H1 (cell line): Measurements from ENCODE around the gene ZACN. TPM values are rescaled to one million over a fixed set of nuclear protein-coding genes. Genes with fewer than 3 reads are reported as not detected.

Experiments used
- BRCA1 ChIP-seq: IDR thresholded peaks from 2 replicates; pipeline ENCODE4 v1.6.1; 2012; ENCODE audit warnings: low read depth, low read length, improper control_type of control experiment
- CBX5 ChIP-seq: fragments of 300-800, 300-1000 bp; sonication (generic); IDR thresholded peaks from 2 replicates; pipeline ENCODE4 v1.7.1; 2016; ENCODE audit warnings: antibody characterized with exemption, low read length, low read depth
- CHD7 ChIP-seq: fragments of 300-600 bp; sonication (generic); IDR thresholded peaks from 2 replicates; pipeline ENCODE4 v1.7.1; 2012; ENCODE audit warnings: low read length, moderate library complexity, mild to moderate bottlenecking, inconsistent platforms; ENCODE audit not compliant: insufficient replicate concordance
- CREB1 ChIP-seq: IDR thresholded peaks from 2 replicates; pipeline ENCODE4 v1.6.1; 2012; ENCODE audit warnings: inconsistent platforms
- SIN3A ChIP-seq, 2 experiments: IDR thresholded peaks in 1 of 2; conservative IDR thresholded peaks in 1 of 2; 2 replicates each; pipeline ENCODE4 v1.6.1; 2011 to 2012; ENCODE audit warnings: low read length in 2 of 2, improper control_type of control experiment in 1 of 2, low read depth in 1 of 2, mild to moderate bottlenecking in 1 of 2
- SUZ12 ChIP-seq: fragments of 200-600 bp; sonication (generic); IDR thresholded peaks from 2 replicates; pipeline ENCODE4 v1.6.1; 2012; ENCODE audit warnings: mild to moderate bottlenecking, inconsistent platforms, low read length, moderate library complexity, mixed read lengths
- polyA plus RNA-seq, 7 experiments: library from polyadenylated mRNA; depleted of rRNA in 3 of 7; stranded (reverse) in 5 of 7; unstranded in 2 of 7; fragments of >200 nt in 5 of 7; fragments of 200-250 nt in 2 of 7; gene quantifications; 1 replicate in 5 of 7; 2 replicates in 1 of 7; 4 replicates in 1 of 7; pipeline versions ENCODE4 v1.2.1 to v1.2.3, GENCODE V29; 2011 to 2013; ENCODE audit warnings: missing spikeins in 2 of 7, mixed read lengths in 2 of 7
- total RNA-seq: library from RNA; stranded (reverse); fragmentation: NEBNext Ultra II Directional; extraction: Animal tissue kit (Norgen Biotek cat#: 25700); gene quantifications from 2 replicates; pipeline ENCODE4 v1.2.1, GENCODE V29; 2021

Gene ZACN
- total and polyA plus RNA-seq, 2 of the 8 experiments (the other 6 are each of a cell fraction or from before 2014, with no cell fraction given) = 0.26 TPM; not detected in 1

- TF ChIP-seq CHD7 (no peak), SUZ12 (no peak), BRCA1 (no peak), CBX5 (no peak), SIN3A (conservative IDR thresholded peaks at IDR 0.05 in 1 of 2, IDR thresholded peaks at IDR 0.05 in 1 of 2; ENCODE audit: low read depth in 1 of 2, low read length in 2 of 2) (no peak), CREB1 (no peak)
Observed at GRCh38 chr17:76054112-76054476, 24.9 kb upstream of the ZACN start (continued).
